Neural cell (in vitro differentiated cells): ENCODE data around the gene HMGB1.

Experiments used
- CTCF ChIP-seq: fragments of 450-650 bp; IDR thresholded peaks from 2 replicates; pipeline ENCODE4 v1.5.1; 2014; ENCODE audit warnings: antibody characterized with exemption, mild to moderate bottlenecking, moderate library complexity; ENCODE audit not compliant: poor library complexity, severe bottlenecking
- TAF1 ChIP-seq: IDR thresholded peaks from 2 replicates; pipeline ENCODE4 v1.6.1; 2012; ENCODE audit warnings: low read depth

GRCh38 chr13:30442926-30443325 is 22.8 kb downstream of the HMGB1 start:
- TF ChIP-seq TAF1 (no peak), CTCF (no peak)
